ENCODE data around the gene TMEM52B.

Gene TMEM52B

GRCh38 chr12:10178821-10179220 is at the start of gene TMEM52B:
TMEM52B (plus strand) TSS chr12:10179032; CDS start chr12:10179575, 543 bp downstream.
- DNase-seq = no peak

- no peak for DNase-seq
Measured at GRCh38 chr12:10130042-10130441, 48.8 kb upstream of the TMEM52B start, which contains the start of gene CLEC7A. CLEC7A (minus strand) TSS chr12:10130199; CDS start chr12:10130082, 117 bp downstream.

- DNase-seq = no peak
Measured at GRCh38 chr12:10131111-10131690, 47.6 kb upstream of the TMEM52B start.

- DNase-seq = no peak
Measured at GRCh38 chr12:10132850-10133370, 45.9 kb upstream of the TMEM52B start.

GRCh38 chr12:10135126-10135525 is 43.7 kb upstream of the TMEM52B start:
- DNase-seq = no peak

- DNase-seq = no peak
Measured at GRCh38 chr12:10136637-10137205, 42.1 kb upstream of the TMEM52B start.

- DNase-seq = peak; percentile 37
Measured at GRCh38 chr12:10140001-10140400, 38.8 kb upstream of the TMEM52B start.

- no peak for DNase-seq
Measured at GRCh38 chr12:10142976-10143589, 35.7 kb upstream of the TMEM52B start.

- no peak for DNase-seq
Measured at GRCh38 chr12:10147714-10148403, 31.0 kb upstream of the TMEM52B start.

GRCh38 chr12:10151621-10152020 is 27.2 kb upstream of the TMEM52B start:
- no peak for DNase-seq

GRCh38 chr12:10153271-10154144 is 25.3 kb upstream of the TMEM52B start:
- DNase-seq = peak; percentile 43

- DNase-seq = no peak
Measured at GRCh38 chr12:10154145-10154496, 24.7 kb upstream of the TMEM52B start.

- no peak for DNase-seq
Measured at GRCh38 chr12:10155966-10156365, 22.9 kb upstream of the TMEM52B start.

GRCh38 chr12:10158406-10158805 is 20.4 kb upstream of the TMEM52B start:
- no peak for DNase-seq

- DNase-seq = no peak
Measured at GRCh38 chr12:10159280-10159679, 19.6 kb upstream of the TMEM52B start.

- no peak for DNase-seq
Measured at GRCh38 chr12:10160617-10161385, 18.0 kb upstream of the TMEM52B start.

- no peak for DNase-seq
Measured at GRCh38 chr12:10163084-10163483, 15.7 kb upstream of the TMEM52B start.

- no peak for DNase-seq
Measured at GRCh38 chr12:10165421-10165820, 13.4 kb upstream of the TMEM52B start.

GRCh38 chr12:10167599-10167998 is 11.2 kb upstream of the TMEM52B start:
- no peak for DNase-seq

- DNase-seq = no peak
Measured at GRCh38 chr12:10169104-10169503, 9.7 kb upstream of the TMEM52B start.

GRCh38 chr12:10170216-10170615 is 8.6 kb upstream of the TMEM52B start:
- no peak for DNase-seq
